Kidney epithelial cell (primary cell): ENCODE measurements around the gene TAPBP. TPM values are rescaled to one million over a fixed set of nuclear protein-coding genes. Genes with fewer than 3 reads are reported as not detected.

Experiments
- DNase-seq: peaks from one replicate; pipeline ENCODE4 v3.0.0-alpha.2; 2010; ENCODE audit warnings: low read depth
- H3K27me3 ChIP-seq: 2 replicates; pipeline ENCODE4 v1.6.0; 2011; ENCODE audit warnings: low read length; ENCODE audit not compliant: control insufficient read depth, insufficient read depth
- H3K36me3 ChIP-seq: 2 replicates; pipeline ENCODE4 v1.5.1; 2011; ENCODE audit warnings: low read length; ENCODE audit not compliant: control insufficient read depth, insufficient read depth
- H3K4me3 ChIP-seq: 2 replicates; pipeline ENCODE4 v1.5.1; 2011; ENCODE audit warnings: low read depth, mild to moderate bottlenecking, control low read depth, low read length
- total RNA-seq: library from RNA; depleted of rRNA; stranded (reverse); fragments of >200 nt; gene quantifications from 2 replicates; pipeline ENCODE4 v1.2.3, GENCODE V29; 2015
- TF ChIP-seq, protein P1 (sequence below): IDR thresholded peaks from 2 replicates; pipeline ENCODE4 v1.5.1; 2011; ENCODE audit warnings: mild to moderate bottlenecking, moderate library complexity, low read length, control low read depth, inconsistent platforms; ENCODE audit not compliant: insufficient read depth, poor library complexity, severe bottlenecking

Gene TAPBP
- total RNA-seq, 1 donor from 2014 or later, result 214 TPM

DNA sequence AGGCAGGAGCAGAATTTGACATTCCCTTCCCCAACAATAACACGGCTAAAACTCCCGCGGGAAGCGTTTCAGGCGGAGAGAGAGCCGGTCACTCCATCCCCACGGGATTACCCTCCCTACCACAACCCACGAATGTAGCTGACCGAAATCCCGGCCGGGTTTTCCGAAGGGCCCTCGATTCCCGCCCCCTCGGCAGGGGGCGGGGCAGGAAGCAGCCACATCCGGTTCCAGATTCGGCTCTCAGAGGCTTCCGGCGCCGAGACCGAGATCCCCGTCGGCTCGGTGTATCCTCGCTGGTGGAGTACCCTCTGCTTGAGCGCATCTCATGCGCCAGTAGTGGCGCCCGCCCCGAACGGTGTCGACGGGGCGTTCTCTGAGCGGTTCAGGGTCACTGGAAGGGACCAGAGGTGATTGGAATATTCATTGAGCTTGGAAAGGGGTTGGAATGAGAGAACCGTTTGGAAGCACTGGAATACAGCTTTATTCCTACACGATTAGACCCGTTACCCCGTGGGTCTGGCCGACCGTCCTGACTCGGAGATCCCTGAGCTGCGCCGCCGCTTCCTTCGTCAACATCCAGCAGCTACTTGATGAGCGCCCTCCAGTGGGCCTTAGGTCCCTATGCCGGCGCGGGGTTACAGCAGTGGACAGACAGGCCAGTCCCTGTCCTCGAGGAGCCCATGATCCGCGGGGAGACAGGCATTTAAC, 14.5 kb downstream of the TAPBP start:
- TF ChIP-seq, protein P1, sequence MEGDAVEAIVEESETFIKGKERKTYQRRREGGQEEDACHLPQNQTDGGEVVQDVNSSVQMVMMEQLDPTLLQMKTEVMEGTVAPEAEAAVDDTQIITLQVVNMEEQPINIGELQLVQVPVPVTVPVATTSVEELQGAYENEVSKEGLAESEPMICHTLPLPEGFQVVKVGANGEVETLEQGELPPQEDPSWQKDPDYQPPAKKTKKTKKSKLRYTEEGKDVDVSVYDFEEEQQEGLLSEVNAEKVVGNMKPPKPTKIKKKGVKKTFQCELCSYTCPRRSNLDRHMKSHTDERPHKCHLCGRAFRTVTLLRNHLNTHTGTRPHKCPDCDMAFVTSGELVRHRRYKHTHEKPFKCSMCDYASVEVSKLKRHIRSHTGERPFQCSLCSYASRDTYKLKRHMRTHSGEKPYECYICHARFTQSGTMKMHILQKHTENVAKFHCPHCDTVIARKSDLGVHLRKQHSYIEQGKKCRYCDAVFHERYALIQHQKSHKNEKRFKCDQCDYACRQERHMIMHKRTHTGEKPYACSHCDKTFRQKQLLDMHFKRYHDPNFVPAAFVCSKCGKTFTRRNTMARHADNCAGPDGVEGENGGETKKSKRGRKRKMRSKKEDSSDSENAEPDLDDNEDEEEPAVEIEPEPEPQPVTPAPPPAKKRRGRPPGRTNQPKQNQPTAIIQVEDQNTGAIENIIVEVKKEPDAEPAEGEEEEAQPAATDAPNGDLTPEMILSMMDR, result peak; percentile 86

DNA sequence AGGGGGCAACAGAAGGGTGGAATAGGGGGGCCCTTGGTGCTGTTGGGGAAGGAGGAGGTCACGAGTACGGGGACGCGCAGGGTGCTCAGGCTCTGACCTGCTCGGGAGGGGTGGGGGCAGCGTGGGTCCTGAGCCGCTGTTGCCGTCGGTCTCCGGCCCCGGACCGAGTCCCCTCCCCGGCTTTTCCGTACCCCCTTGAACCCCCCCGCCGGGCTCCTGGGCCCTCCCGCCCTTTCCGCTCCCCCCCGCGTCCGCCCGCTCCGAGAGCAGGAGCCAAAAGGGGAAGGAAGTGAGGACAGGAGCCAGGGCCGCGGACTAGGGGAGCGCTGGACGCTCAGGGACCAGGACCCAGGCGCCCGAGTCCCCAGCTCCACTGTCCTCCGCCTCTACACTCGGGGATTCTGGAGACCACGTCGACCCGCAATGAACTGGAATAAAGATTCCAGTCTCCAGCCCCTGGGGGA, 15.1 kb downstream of the TAPBP start, which contains the start of gene RGL2:
Gene RGL2 (minus strand): TSS at position 170 of the 464 bp plus-strand sequence. CDS start 332 bp downstream, outside the sequence.
- no peaks in the 10 kb centered on the region for H3K27me3 ChIP-seq
- no peak for DNase-seq
- TF ChIP-seq, protein P1, result no peak
- H3K4me3 ChIP-seq, result peak within 1 kb of the TSS; percentile 82
- peaks cover 1% of the 10 kb centered on the region for H3K36me3 ChIP-seq

More for the DNA sequence above, 14.5 kb downstream of the TAPBP start:
- no peak for DNase-seq
- Histone ChIP-seq H3K36me3 (peaks cover 1% of the 10 kb centered on the region), H3K4me3 (peak overlapping the region; percentile 82), H3K27me3 (no peaks in the 10 kb centered on the region)

DNA sequence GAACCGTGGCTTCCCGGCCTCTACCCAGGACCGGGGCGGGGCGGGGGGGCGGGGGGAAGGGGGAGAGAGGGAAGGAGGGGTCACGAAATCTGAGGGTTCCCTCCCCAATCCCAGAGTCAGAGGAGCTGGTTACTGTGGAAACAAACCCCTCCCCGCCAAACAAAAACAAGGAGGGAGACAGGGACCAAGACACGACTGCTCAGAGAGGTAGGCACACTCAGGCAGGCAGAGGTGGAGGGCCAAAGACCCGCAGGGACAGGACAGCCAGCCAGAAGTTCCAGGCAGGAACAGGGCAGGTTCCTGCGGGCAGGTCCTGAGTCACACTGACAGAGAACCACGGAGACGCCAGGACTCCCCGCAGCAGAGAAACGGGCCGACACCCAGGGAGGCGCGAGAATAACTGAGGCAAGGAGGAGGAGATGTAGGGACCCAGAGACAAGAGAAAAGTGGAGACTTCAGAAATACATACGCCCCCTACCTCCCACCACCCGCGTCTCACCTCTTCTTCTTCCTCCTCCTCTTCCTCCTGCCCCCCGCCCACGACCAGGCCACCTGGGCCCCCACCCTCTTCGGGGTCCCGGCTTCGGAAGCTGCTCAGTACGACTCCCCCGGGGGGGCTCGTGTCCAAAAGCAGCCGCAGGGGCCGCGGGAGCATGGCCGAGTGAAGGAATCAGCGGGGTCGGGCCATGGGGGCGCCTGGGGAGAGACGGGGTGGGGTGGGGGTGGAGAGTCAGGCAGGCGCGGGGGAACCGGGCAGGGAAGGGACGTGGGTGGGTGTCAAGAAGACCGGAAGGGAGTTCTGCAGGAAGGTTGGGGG, 15.7 kb downstream of the TAPBP start:
- TF ChIP-seq, protein P1, result peak; percentile 13
- Histone ChIP-seq H3K27me3 (no peaks in the 10 kb centered on the region), H3K36me3 (peaks cover 1% of the 10 kb centered on the region), H3K4me3 (peak overlapping the region; percentile 82)
- no peak for DNase-seq

DNA sequence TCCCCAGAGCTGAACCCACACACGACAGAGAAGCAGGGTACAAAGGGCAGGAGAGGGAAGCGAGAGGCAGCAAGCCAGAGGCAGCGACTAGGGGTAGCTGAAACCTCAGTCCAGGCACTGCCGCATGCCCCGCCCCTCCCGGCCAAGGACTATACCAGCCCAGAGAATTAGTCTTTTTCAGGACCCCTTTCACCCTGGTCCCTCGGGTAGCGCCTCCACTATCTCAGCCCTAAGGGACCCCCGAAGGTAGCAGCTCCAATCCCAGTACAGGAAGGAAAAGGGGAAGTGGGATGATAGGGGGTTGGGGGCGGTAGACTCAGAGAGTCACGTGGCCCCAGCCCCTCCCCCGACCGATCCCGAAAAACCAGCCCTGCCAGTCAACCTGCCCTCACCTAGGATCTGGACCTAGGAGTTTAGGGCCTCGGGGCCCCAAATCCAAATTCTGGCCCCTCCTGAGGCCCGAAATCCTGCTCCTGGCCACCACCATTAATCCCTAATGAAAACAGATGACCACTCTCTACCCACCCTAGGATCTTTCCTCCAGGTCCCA, 16.4 kb downstream of the TAPBP start:
- H3K36me3 ChIP-seq, result peaks cover 1% of the 10 kb centered on the region
- no peak for DNase-seq
- TF ChIP-seq, protein P1, result no peak
- peak overlapping the region; percentile 82 for H3K4me3 ChIP-seq
- no peaks in the 10 kb centered on the region for H3K27me3 ChIP-seq

DNA sequence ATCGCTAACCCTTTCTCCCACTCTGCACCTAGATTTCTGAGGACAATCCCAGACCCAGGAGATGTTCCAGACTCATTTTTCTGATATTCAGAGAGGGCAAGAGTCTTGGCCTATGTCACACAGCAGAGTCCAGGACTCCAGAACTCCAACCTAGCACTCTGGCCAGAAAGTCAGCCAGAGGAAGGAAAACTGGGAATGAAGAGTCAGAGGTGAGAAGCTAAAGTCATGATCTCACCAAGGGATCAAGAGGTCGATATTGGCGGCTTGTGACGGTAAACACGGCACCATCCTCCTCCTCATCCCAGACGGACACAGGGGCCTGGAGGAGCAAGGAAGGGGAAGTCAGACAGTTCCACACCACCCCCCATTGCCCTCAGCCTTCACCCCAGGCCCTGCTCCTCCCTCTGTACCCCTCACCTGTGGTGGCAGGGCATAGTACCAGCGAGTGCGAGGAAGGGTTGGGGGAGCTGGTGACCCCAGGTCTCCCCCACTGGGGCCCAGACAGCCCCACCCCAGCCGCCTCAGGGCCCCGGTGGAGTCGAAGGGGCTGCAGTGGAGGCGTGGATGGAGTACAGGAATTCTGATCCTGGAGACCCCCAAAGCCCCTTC, 17.0 kb downstream of the TAPBP start:
- Histone ChIP-seq H3K27me3 (no peaks in the 10 kb centered on the region), H3K4me3 (peak overlapping the region; percentile 82), H3K36me3 (peaks cover 1% of the 10 kb centered on the region)
- TF ChIP-seq, protein P1, result no peak
- no peak for DNase-seq
